Keratinocyte (primary cell): ENCODE data around the gene ITSN1. TPM values are rescaled to one million over a fixed set of nuclear protein-coding genes. Genes with fewer than 3 reads are reported as not detected.

Source experiments
- DNase-seq: peaks from one replicate; pipeline ENCODE4 v3.0.0-alpha.2; 2011; ENCODE audit warnings: low read depth, missing footprints, low spot score
- FAIRE-seq: peaks from 2 replicates; lab custom pipeline; 2011; peaks lifted over from hg19 to GRCh38; lab: Jason Lieb, UNC
- H2AFZ ChIP-seq: 2 replicates; pipeline ENCODE4 v1.6.0; 2012; ENCODE audit warnings: low read length, control low read depth, inconsistent platforms; ENCODE audit not compliant: control insufficient read depth
- H3K27ac ChIP-seq: 2 replicates; pipeline ENCODE4 v1.5.1; 2011; ENCODE audit warnings: low read length; ENCODE audit not compliant: control insufficient read depth, insufficient read depth
- H3K27me3 ChIP-seq: 3 replicates; pipeline ENCODE4 v1.6.0; 2011; ENCODE audit warnings: low read length; ENCODE audit not compliant: control insufficient read depth, insufficient read depth; ENCODE audit errors: extremely low read depth
- H3K36me3 ChIP-seq, 2 experiments: 2 replicates in 1 of 2; 3 replicates in 1 of 2; pipeline ENCODE4 v1.5.1; 2011; ENCODE audit warnings: low read length in 2 of 2, mild to moderate bottlenecking in 1 of 2; ENCODE audit not compliant: control insufficient read depth in 2 of 2, insufficient read depth in 2 of 2; ENCODE audit errors: extremely low read depth in 1 of 2
- H3K4me1 ChIP-seq: 3 replicates; pipeline ENCODE4 v1.5.1; 2011; ENCODE audit warnings: low read length; ENCODE audit not compliant: control insufficient read depth, insufficient read depth; ENCODE audit errors: extremely low read depth
- H3K4me2 ChIP-seq: 3 replicates; pipeline ENCODE4 v1.6.0; 2011; ENCODE audit warnings: low read depth, low read length; ENCODE audit not compliant: control insufficient read depth, insufficient read depth; ENCODE audit errors: extremely low read depth
- H3K4me3 ChIP-seq, 3 experiments: fragments of 200-600 bp in 1 of 3; sonication (generic) in 1 of 3; 2 replicates in 2 of 3; 3 replicates in 1 of 3; pipeline ENCODE4 v1.5.1; 2011 to 2016; ENCODE audit warnings: low read length in 3 of 3, mild to moderate bottlenecking in 3 of 3, control low read depth in 2 of 3, inconsistent platforms in 1 of 3, low read depth in 1 of 3, mixed read lengths in 1 of 3, mixed run types in 1 of 3, moderate library complexity in 1 of 3; ENCODE audit not compliant: control insufficient read depth in 2 of 3, insufficient read depth in 2 of 3; ENCODE audit errors: extremely low read depth in 1 of 3
- H3K79me2 ChIP-seq: 2 replicates; pipeline ENCODE4 v1.6.0; 2012; ENCODE audit warnings: low read length; ENCODE audit not compliant: control insufficient read depth, insufficient read depth
- H3K9ac ChIP-seq: 3 replicates; pipeline ENCODE4 v1.6.0; 2011; ENCODE audit warnings: low read length; ENCODE audit not compliant: control insufficient read depth, insufficient read depth; ENCODE audit errors: extremely low read depth
- H3K9me1 ChIP-seq: 3 replicates; pipeline ENCODE4 v1.6.0; 2011; ENCODE audit warnings: low read length; ENCODE audit not compliant: control insufficient read depth, insufficient read depth; ENCODE audit errors: extremely low read depth
- H3K9me3 ChIP-seq: 2 replicates; pipeline ENCODE4 v1.5.1; 2012; ENCODE audit warnings: low read depth, low read length; ENCODE audit not compliant: control insufficient read depth
- H4K20me1 ChIP-seq: 3 replicates; pipeline ENCODE4 v1.6.0; 2011; ENCODE audit warnings: low read length; ENCODE audit not compliant: control insufficient read depth, insufficient read depth; ENCODE audit errors: extremely low read depth
- CTCF ChIP-seq, 3 experiments: IDR thresholded peaks in 1 of 3; conservative IDR thresholded peaks in 1 of 3; optimal IDR thresholded peaks in 1 of 3; 2 replicates in 2 of 3; 3 replicates in 1 of 3; pipeline versions ENCODE3 to v1.5.1; 2011; ENCODE audit warnings: low read length in 3 of 3, mild to moderate bottlenecking in 3 of 3, moderate library complexity in 2 of 3, control low read depth in 1 of 3, inconsistent platforms in 1 of 3; ENCODE audit not compliant: insufficient read depth in 2 of 3; ENCODE audit errors: extremely low read depth in 1 of 3
- EZH2 ChIP-seq: IDR thresholded peaks from one replicate; pipeline ENCODE4 v1.6.1; 2012; ENCODE audit warnings: inconsistent platforms, mild to moderate bottlenecking, low read length, moderate library complexity
- dilution Hi-C: fragments of 300-500 bp; cut with MboI; formaldehyde crosslinking; loops from one replicate; pipeline ENCODE4 v1.7.0; 2020; ENCODE audit warnings: low sequenced_read_pairs; ENCODE audit not compliant: extremely low pct_ligation_motif_present
- polyA plus RNA-seq, 5 experiments: library from polyadenylated mRNA; depleted of rRNA in 3 of 5; stranded (reverse) in 3 of 5; stranded (forward) in 1 of 5; unstranded in 1 of 5; fragments of >200 nt; gene quantifications; 1 replicate in 1 of 5; 2 replicates in 3 of 5; 3 replicates in 1 of 5; pipeline versions ENCODE4 v1.2.1 to v1.2.3, GENCODE V29; 2011 to 2012; ENCODE audit warnings: missing spikeins in 2 of 5, low read depth in 1 of 5, low replicate concordance in 1 of 5

The ITSN1 gene
- polyA plus RNA-seq, 1 donor (not counting 4 experiments of a cell fraction or from before 2014, with no cell fraction given), result 34.3 TPM

DNA sequence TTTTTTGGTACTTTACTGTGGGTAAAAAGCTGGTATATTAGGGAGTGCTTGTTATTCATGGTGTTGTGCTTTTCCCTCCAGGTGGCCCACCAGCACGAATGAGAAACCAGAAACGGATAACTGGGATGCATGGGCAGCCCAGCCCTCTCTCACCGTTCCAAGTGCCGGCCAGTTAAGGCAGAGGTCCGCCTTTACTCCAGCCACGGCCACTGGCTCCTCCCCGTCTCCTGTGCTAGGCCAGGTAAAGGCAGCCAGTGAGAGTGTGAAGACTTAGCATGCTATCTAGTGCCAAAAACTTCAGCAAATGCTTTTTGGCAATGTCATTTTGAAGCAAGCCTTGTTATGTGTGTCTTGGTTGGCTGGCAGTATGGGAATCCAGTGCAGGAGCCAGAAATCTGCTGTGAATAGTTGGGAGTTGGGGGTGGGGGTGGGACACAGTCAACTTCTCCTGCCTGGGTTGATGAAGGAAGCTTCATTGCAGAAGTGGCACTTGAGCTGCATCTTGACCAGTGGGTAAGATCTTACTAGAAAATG, 171.6 kb downstream of the ITSN1 start:
- FAIRE-seq (no peak), DNase-seq (no peak)
- dilution Hi-C loops, result no loop called here
- no peaks in the 10 kb centered on the region for H3K9me3 ChIP-seq
- H3K27ac ChIP-seq, result no peak overlapping the region
- H3K79me2 ChIP-seq, result no peaks in the 10 kb centered on the region
- H2AFZ ChIP-seq, result no peak overlapping the region
- H3K36me3 ChIP-seq, result peaks cover 14 to 22% of the 10 kb centered on the region in 2 experiments
- no peak overlapping the region for H3K4me3 ChIP-seq
- H3K4me1 ChIP-seq, result no peaks in the 10 kb centered on the region
- no peaks in the 10 kb centered on the region for H3K9me1 ChIP-seq
- TF ChIP-seq CTCF (optimal IDR thresholded peaks at IDR 0.05 in 1 of 3, IDR thresholded peaks at IDR 0.05 in 1 of 3, conservative IDR thresholded peaks at IDR 0.05 in 1 of 3; ENCODE audit: extremely low read depth in 1 of 3, insufficient read depth in 2 of 3, low read length in 3 of 3) (no peak), EZH2 (no peak)
- no peaks in the 10 kb centered on the region for H3K27me3 ChIP-seq
- H3K9ac ChIP-seq, result no peak overlapping the region
- no peak overlapping the region for H3K4me2 ChIP-seq
- no peaks in the 10 kb centered on the region for H4K20me1 ChIP-seq

DNA sequence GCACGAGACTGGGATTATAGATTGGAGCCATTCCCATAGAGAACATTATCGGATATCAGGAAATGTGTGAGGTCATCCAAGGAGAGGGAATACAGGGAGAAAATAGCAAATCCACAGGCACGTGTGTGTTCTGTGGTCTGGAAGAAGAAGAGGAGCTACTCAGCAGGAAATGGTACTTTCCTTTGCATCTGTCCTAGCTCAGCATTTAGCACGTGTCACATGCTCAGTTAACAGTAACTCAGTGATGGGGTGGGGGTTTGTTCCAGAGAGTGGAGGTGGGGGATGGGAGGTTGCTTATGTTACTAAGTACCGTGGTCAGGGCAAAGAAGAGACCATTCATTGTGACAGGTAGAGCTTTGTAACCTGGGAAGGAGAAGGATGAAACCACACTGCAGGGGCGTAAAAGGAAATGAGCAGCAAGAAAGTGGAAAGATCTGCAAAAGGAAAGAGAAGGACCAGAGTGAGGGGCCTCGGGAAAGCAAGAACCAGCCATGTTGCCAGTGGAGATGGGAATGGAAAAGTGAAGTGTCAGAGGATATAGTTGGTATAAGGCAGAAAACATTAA, 172.9 kb downstream of the ITSN1 start:
- Histone ChIP-seq H2AFZ (no peak overlapping the region), H3K4me3 (no peak overlapping the region), H3K36me3 (peaks cover 14 to 24% of the 10 kb centered on the region in 2 experiments), H3K79me2 (no peaks in the 10 kb centered on the region), H3K4me2 (no peak overlapping the region), H3K9me3 (no peaks in the 10 kb centered on the region), H3K27me3 (no peaks in the 10 kb centered on the region), H3K9ac (no peak overlapping the region), H3K27ac (no peak overlapping the region), H3K4me1 (no peaks in the 10 kb centered on the region), H3K9me1 (no peaks in the 10 kb centered on the region), H4K20me1 (no peaks in the 10 kb centered on the region)
- TF ChIP-seq CTCF (optimal IDR thresholded peaks at IDR 0.05 in 1 of 3, IDR thresholded peaks at IDR 0.05 in 1 of 3, conservative IDR thresholded peaks at IDR 0.05 in 1 of 3; ENCODE audit: extremely low read depth in 1 of 3, insufficient read depth in 2 of 3, low read length in 3 of 3) (no peak), EZH2 (no peak)
- no peak for FAIRE-seq
- dilution Hi-C loops, result no loop called here
- DNase-seq, result no peak
